Activated T-helper 2 cell treated with anti-CD3 and anti-CD28 coated beads, Interferon-gamma antibody, Interleukin-2, Interleukin-4, amounts not matched to agents 10 μg/mL and 5 μg/mL and 100 μg/mL, durations not matched to agents 14 hours and 24 hours and 36 hours (primary cell): ENCODE results near the gene ZNF580. TPM values are rescaled to one million over a fixed set of nuclear protein-coding genes. Genes with fewer than 3 reads are reported as not detected.

Experiments
- DNase-seq: peaks from one replicate; pipeline ENCODE4 v3.0.0; 2021; ENCODE audit warnings: low spot score
- H3K27ac Mint-ChIP-seq: one replicate; pipeline ENCODE4 v1.8.0; 2021; ENCODE audit warnings: mixed read lengths
- H3K27me3 Mint-ChIP-seq: one replicate; pipeline ENCODE4 v1.8.0; 2021; ENCODE audit warnings: low read depth, mixed read lengths
- H3K36me3 Mint-ChIP-seq: one replicate; pipeline ENCODE4 v1.8.0; 2021; ENCODE audit warnings: low read depth, mixed read lengths
- H3K4me1 Mint-ChIP-seq: one replicate; pipeline ENCODE4 v1.8.0; 2021; ENCODE audit warnings: low read depth, mixed read lengths
- H3K4me3 Mint-ChIP-seq: one replicate; pipeline ENCODE4 v1.8.0; 2021; ENCODE audit warnings: low read depth, mild to moderate bottlenecking, moderate library complexity, mixed read lengths
- H3K9me3 Mint-ChIP-seq: one replicate; pipeline ENCODE4 v1.8.0; 2021; ENCODE audit warnings: mixed read lengths
- intact Hi-C: fragments of 100-400 bp; cut with micrococcal nuclease; formaldehyde crosslinking; loops from one replicate; pipeline ENCODE4 v1.15.1; 2023
- total RNA-seq: library from RNA; stranded (reverse); gene quantifications from 2 replicates; pipeline ENCODE4 v1.2.3, GENCODE V29; 2022

ZNF580 gene
- total RNA-seq, 1 donor from 2014 or later, result 32.1 TPM

DNA sequence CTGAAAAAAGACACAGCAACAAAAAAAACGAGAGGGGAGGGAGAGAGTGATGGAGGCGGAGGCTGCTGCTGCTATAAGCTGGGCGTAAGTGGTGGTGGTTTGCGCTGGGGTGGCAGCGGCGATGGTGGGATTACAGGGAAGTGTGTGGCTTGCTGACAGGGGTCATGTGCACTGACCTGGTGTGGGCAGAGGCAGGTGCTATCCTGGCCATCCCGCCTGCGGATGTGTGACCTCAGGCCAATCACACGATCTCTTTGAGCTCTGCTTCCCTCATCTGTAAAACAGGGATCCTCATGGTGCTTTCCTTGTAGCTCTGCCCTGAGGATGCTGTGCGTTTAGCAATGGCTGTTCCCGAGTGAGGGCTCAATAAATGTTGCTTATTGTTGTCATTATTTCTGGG is 3.3 kb upstream of the ZNF580 start:
- Mint-ChIP-seq H3K9me3 (no peaks in the 10 kb centered on the region), H3K27ac (peak overlapping the region; percentile 60), H3K4me1 (peaks cover 41% of the 10 kb centered on the region), H3K36me3 (peaks cover 51% of the 10 kb centered on the region), H3K4me3 (peak overlapping the region; percentile 99), H3K27me3 (no peaks in the 10 kb centered on the region)
- no peak for DNase-seq
- intact Hi-C loops, result no loop called here

DNA sequence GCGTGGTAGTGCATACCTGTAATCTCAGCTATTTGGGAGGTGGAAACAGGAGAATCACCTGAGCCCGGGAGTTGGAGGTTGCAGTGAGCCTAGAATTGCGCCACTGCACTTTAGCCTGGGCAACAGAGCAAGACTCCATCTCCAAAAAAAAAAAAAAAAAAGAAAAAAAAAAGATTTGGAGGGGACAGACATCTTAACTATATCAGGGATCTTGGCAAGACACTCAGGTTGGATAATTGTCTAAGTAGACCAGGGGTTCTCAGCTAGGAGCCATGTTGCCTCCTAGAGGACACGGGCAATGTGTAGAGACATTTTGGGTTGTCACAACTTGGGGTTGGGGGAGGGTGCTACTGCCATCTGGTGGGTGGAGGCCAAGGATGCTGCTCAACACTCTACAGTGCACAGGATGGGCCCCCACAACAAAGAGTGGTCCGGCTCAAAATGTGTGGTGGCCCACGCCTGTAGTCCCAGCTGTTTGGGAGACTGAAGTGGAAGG is 1.9 kb upstream of the ZNF580 start:
- no peaks in the 10 kb centered on the region for H3K9me3 Mint-ChIP-seq
- peak overlapping the region; percentile 60 for H3K4me3 Mint-ChIP-seq
- DNase-seq, result peak; percentile 54
- peaks cover 60% of the 10 kb centered on the region for H3K36me3 Mint-ChIP-seq
- H3K4me1 Mint-ChIP-seq, result peaks cover 47% of the 10 kb centered on the region
- H3K27me3 Mint-ChIP-seq, result no peaks in the 10 kb centered on the region
- intact Hi-C loops, result no loop called here
- peak overlapping the region; percentile 77 for H3K27ac Mint-ChIP-seq

DNA sequence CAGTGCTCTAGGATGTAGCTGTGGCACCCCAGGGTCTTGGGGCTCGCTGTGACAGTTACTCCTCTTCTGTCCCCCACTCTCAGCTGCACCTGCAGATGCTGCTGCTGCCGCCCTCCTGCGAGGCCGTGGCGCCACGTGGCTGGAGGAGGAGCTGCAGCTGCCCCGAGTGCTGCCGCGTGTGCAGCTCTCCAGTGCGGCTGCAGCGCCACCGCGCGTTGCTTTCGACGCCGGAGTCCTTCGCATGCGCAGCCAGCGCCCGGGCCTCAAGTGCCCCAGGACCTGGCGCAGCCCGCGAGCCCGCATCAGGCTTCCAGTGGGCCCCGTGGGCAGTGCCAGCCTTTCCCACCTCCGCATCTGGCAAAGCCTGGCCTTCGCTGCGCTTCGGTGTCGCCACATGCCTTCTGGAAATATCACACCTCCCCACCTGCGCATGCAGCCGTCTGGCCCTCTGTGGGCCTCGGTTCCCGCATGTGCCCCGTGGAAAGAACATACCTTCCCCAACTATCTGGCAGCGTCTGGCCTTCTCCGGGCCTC is 692 bp upstream of the ZNF580 start:
- Mint-ChIP-seq H3K27me3 (no peaks in the 10 kb centered on the region), H3K4me1 (peaks cover 45% of the 10 kb centered on the region), H3K27ac (peak overlapping the region; percentile 84), H3K9me3 (no peaks in the 10 kb centered on the region), H3K4me3 (peak overlapping the region; percentile 78), H3K36me3 (peaks cover 66% of the 10 kb centered on the region)
- DNase-seq, result peak; percentile 63
- intact Hi-C loops, result loop anchor here (5.0 to 10.0 kb wide), 3 partner anchors 37 to 385 kb away; partner anchors contain the start of genes EPN1, PPP6R1 and RPL28

DNA sequence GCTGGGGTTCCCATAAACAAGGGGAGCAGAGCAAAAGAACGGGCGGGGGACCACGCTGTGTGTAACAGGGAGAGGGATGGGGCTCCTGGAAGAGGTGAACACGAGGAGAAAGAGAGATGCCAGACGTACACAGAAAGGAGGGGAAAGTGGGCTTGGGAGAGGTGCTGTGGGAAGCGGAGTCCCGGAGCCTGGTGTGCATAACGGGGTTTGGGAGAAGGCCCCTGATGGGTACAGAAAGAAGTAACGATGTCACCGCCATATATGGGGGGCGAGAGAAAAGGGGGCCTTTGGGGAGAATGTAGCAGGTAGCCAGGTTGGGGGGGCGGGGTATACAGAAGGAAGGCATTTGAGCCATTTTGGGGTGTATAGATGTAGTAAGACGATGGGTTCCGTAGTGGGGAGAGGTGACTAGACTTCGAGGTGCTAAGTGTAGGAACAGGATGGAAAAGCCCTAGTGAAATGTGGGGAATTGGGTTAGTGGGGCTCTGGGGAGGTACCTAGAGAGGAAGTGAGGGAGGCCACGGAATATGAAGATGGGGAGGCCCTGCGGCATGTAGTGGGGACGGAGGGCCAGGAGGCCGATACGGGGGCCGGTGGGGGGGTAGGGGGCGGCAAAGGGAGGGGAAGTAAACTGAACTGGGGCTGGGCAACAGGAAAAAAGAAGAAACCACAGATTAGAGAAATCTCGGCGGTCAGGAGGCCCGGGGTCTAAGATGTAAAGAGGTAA is 787 bp downstream of the ZNF580 start:
- H3K4me3 Mint-ChIP-seq, result peak overlapping the region; percentile 99
- H3K36me3 Mint-ChIP-seq, result peaks cover 62% of the 10 kb centered on the region
- DNase-seq, result peak; percentile 25

DNA sequence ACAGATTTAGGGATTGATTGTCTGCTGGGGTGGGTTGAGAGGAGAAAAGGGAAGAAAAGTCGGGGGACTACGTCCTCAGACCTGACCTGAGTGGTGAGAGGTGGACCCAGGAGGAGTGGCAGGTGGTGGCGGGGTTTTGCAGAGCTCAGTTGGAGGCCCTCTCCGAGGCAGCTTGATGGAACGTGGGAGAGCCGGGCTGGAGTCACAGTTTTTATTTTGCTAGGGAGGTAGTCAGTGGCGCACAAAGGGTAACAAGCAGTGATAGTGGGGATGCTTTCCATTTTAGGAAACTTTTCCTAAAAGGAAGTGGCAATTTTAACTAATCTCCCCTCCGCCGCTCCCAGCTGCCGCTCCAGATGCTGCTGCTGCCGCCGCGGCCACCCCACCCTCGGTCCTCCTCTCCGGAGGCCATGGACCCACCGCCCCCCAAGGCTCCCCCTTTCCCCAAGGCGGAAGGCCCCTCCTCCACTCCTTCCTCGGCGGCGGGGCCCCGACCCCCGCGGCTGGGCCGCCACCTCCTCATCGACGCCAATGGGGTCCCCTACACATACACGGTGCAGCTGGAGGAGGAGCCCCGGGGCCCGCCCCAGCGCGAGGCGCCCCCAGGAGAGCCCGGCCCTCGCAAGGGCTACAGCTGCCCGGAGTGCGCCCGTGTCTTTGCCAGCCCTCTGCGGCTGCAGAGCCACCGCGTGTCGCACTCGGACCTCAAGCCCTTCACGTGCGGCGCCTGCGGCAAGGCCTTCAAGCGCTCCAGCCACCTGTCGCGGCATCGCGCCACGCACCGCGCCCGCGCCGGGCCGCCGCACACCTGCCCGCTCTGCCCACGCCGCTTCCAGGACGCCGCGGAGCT is 1.6 kb downstream of the ZNF580 start:
- Mint-ChIP-seq H3K9me3 (no peaks in the 10 kb centered on the region), H3K4me3 (peak overlapping the region; percentile 99), H3K27me3 (no peaks in the 10 kb centered on the region), H3K4me1 (peaks cover 39% of the 10 kb centered on the region), H3K36me3 (peaks cover 66% of the 10 kb centered on the region), H3K27ac (peak overlapping the region; percentile 97)
- DNase-seq, result no peak
- intact Hi-C loops, result loop anchor here (1.0 to 10.0 kb wide), 6 partner anchors 7 to 388 kb away; partner anchors contain the start of genes EPN1, FIZ1, PPP6R1 and RPL28

More for the DNA sequence above, 787 bp downstream of the ZNF580 start:
- Mint-ChIP-seq H3K4me1 (peaks cover 38% of the 10 kb centered on the region), H3K27ac (peak overlapping the region; percentile 95), H3K9me3 (no peaks in the 10 kb centered on the region), H3K27me3 (no peaks in the 10 kb centered on the region)
- intact Hi-C loops, result loop anchor here (5.0 to 10.0 kb wide), 3 partner anchors 36 to 387 kb away; partner anchors contain the start of genes EPN1, PPP6R1 and RPL28

DNA sequence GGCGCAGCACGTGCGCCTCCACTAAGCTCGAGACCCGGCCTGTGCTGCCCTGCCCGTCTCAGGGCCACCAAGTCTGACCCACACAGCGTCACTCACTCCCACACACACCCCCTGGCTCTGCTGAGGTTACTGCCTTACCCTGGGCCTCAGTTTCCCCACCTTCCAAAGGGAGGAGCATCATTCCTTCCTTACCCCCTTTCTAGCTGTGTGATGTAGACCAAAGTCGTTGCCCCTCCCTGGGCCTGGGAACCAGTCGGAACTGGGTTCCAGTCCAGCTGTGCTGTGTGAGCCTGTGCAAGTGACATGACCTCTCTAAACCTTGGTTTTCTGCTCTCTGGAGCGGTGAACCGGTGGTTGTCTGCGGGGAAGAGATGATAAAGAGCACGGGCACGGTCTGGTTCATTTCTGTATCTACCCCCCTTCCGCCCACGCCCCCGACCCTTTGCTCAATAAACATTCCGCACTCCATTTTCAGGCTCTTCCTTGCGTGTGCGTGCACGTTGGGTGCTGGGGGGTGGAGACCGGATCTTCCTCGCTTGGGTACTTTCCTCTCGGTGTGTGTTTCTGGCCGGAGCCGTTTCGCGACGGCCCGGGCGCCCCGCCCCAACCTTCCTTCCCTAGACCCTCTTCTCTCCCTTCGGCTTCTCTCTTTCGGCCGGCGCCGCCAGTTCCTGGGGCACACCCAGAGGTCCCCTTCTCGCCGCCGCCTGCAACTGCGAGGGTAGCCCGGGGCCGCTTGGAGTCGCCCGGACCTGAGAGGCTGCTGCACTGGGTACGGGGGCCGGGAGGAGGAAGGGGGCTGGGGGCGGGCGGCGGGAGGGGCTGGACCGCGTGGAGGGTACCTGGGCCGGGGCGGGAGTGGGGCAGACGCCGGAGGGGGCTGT is 2.4 kb downstream of the ZNF580 start, which contains the start of gene ZNF581:
ZNF581 (plus strand) TSS at position 647 of the 884 bp plus-strand sequence. CDS start 923 bp downstream, outside the sequence.
- no peaks in the 10 kb centered on the region for H3K27me3 Mint-ChIP-seq

DNA sequence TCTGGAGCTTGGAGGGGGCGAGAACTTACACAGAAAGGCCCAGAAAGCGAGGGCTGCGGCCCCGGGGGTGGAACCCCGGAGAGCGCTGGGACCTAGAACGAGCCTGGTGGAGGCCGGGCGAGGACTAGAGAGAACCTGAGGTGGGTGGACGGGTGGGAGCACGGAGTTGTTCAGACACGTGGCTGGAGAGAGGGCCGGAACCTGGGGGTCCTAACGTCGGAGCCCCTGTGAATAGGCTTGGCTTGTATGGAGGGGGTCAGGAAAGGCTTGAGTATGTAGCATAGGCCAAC is 3.0 kb downstream of the ZNF580 start:
- Mint-ChIP-seq H3K4me1 (peaks cover 36% of the 10 kb centered on the region), H3K9me3 (no peaks in the 10 kb centered on the region), H3K27ac (peak overlapping the region; percentile 92), H3K27me3 (no peaks in the 10 kb centered on the region), H3K4me3 (peak overlapping the region; percentile 92), H3K36me3 (peaks cover 58% of the 10 kb centered on the region)
- DNase-seq, result no peak
- intact Hi-C loops, result loop anchor here (1.0 to 10.0 kb wide), 6 partner anchors 9 to 389 kb away; partner anchors contain the start of genes EPN1, FIZ1, PPP6R1 and RPL28

More for the DNA sequence above, 2.4 kb downstream of the ZNF580 start, which contains the start of gene ZNF581:
- intact Hi-C loops, result loop anchor here (1.0 to 10.0 kb wide), 6 partner anchors 8 to 388 kb away; partner anchors contain the start of genes EPN1, FIZ1, PPP6R1 and RPL28
- peaks cover 58% of the 10 kb centered on the region for H3K36me3 Mint-ChIP-seq
- peak; percentile 77 for DNase-seq
- no peaks in the 10 kb centered on the region for H3K9me3 Mint-ChIP-seq
- peak within 1 kb of the TSS; percentile 99 for H3K4me3 Mint-ChIP-seq
- H3K27ac Mint-ChIP-seq, result peak within 1 kb of the TSS; percentile 97
- peaks cover 36% of the 10 kb centered on the region for H3K4me1 Mint-ChIP-seq

DNA sequence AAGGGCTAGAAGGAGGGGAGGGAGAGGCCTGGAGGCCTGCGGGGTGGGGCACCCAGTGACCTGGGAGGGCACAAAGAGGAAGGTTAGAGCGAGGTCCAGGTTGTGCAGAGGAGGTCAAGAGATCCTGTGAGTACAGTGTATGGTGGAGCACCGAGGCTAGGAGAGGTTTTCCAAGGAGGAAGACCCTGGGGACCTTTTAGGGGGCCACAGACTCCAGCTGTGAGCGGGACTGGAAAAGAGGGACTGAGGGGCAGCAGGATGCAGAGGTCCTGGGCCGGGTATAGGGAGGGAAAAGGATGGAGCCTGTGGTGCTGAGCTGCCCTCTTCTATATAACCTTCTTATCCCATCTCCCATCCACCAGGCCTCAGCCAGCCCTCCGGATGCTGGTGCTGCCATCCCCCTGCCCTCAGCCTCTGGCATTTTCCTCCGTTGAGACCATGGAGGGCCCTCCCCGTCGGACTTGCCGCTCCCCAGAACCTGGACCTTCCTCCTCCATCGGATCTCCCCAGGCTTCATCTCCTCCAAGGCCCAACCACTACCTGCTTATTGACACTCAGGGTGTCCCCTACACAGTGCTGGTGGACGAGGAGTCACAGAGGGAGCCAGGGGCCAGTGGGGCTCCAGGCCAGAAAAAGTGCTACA is 3.5 kb downstream of the ZNF580 start:
- H3K9me3 Mint-ChIP-seq, result no peaks in the 10 kb centered on the region

DNA sequence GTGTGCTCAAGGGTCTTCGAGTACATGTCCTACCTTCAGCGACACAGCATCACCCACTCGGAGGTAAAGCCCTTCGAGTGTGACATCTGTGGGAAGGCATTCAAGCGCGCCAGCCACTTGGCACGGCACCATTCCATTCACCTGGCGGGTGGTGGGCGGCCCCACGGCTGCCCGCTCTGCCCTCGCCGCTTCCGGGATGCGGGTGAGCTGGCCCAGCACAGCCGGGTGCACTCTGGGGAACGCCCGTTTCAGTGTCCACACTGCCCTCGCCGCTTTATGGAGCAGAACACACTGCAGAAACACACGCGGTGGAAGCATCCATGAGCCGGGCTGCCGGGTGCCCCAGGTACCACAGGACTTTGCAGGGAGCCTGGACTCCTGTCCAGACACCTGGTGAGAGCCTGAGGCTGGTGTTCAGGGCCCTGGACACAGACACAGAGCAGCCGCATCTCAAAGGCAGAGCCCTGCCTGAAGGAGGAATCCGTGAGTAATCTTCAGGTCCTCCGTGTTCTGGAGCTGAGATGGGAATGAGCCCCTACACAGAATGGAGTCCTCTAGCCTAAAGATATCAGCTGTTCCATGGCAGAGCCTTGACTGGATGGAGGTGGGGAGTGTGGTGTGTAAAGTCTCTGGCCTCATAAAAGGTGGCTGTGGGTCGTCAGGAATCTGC is 4.2 kb downstream of the ZNF580 start:
- no peak for DNase-seq
- intact Hi-C loops, result loop anchor here (5.0 to 10.0 kb wide), 3 partner anchors 32 to 390 kb away; partner anchors contain the start of genes EPN1, PPP6R1 and RPL28
- peaks cover 39% of the 10 kb centered on the region for H3K4me1 Mint-ChIP-seq
- H3K27ac Mint-ChIP-seq, result peak overlapping the region; percentile 92
- H3K27me3 Mint-ChIP-seq, result no peaks in the 10 kb centered on the region
- no peaks in the 10 kb centered on the region for H3K9me3 Mint-ChIP-seq
- H3K36me3 Mint-ChIP-seq, result peaks cover 52% of the 10 kb centered on the region
- H3K4me3 Mint-ChIP-seq, result peak overlapping the region; percentile 92

More for the DNA sequence above, 3.5 kb downstream of the ZNF580 start:
- Mint-ChIP-seq H3K27ac (peak overlapping the region; percentile 92), H3K4me3 (peak overlapping the region; percentile 92), H3K27me3 (no peaks in the 10 kb centered on the region), H3K36me3 (peaks cover 54% of the 10 kb centered on the region), H3K4me1 (peaks cover 34% of the 10 kb centered on the region)
- DNase-seq, result no peak
- intact Hi-C loops, result loop anchor here (5.0 to 10.0 kb wide), 3 partner anchors 33 to 390 kb away; partner anchors contain the start of genes EPN1, PPP6R1 and RPL28

DNA sequence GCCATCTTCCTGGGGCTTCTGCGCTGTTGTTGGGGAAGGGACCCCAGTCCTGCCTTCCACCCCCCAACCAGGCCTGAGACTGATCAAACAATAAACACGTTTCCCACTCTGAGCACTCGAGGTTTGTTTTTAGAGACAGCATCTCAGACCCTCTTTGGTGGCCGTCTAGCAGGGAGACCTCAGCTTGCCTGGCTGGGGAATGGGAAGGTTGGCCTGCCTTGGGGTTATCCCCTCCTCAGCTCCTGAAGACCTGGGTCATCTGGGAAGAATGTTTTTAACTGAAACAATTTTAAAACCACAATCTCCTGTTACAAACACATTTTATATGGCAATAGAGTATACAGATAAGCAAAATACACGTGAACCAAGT is 4.7 kb downstream of the ZNF580 start:
- peaks cover 47% of the 10 kb centered on the region for H3K36me3 Mint-ChIP-seq
- intact Hi-C loops, result loop anchor here (10.0 kb wide), 1 partner anchor 391 kb away; the partner anchor contains the start of gene PPP6R1
- no peaks in the 10 kb centered on the region for H3K27me3 Mint-ChIP-seq
- peak overlapping the region; percentile 64 for H3K4me3 Mint-ChIP-seq
- no peak overlapping the region for H3K27ac Mint-ChIP-seq
- H3K4me1 Mint-ChIP-seq, result peaks cover 36% of the 10 kb centered on the region
- no peaks in the 10 kb centered on the region for H3K9me3 Mint-ChIP-seq
- DNase-seq, result no peak
